GM19397 (cell line): ENCODE data around the gene PHF21A.
A peak's percentile ranks its signal among the peaks of the same experiment; 100 is the strongest.

Experiments used
- ATAC-seq: cut with Tn5 transposase; IDR thresholded peaks from one replicate; pipeline ENCODE4 v1.9.1; 2021; ENCODE audit warnings: mild to moderate bottlenecking, moderate library complexity; ENCODE audit not compliant: unreplicated experiment

The PHF21A gene

DNA sequence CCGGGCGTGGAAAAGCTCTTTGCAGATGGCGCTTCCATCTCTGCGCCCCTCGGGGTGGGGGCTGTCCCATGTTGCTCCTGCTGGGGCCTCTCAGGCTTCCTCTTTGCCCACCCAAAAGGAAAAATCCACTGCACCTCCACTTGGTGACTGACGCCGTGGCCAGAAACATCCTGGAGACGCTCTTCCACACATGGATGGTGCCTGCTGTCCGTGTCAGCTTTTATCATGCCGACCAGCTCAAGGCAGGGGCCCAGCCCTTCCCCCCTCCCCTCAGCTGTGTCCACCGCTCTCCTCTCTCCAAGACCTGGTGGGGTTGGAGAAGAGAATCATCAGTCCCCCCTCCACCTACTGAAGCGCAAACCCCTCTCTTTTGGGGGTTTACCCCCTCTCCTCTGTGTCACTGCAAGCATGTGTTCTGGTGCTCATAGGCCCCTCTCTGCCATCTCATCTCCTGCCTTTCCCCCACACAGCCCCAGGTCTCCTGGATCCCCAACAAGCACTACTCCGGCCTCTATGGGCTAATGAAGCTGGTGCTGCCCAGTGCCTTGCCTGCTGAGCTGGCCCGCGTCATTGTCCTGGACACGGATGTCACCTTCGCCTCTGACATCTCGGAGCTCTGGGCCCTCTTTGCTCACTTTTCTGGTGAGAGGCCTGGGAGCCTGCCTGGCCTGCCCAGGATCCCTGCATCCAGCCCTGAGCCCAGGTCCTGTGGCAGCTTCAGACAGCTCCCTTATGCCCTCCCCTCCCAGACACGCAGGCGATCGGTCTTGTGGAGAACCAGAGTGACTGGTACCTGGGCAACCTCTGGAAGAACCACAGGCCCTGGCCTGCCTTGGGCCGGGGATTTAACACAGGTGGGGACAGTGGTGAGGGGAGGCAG, 197.0 kb downstream of the PHF21A start:
- no peak for ATAC-seq

DNA sequence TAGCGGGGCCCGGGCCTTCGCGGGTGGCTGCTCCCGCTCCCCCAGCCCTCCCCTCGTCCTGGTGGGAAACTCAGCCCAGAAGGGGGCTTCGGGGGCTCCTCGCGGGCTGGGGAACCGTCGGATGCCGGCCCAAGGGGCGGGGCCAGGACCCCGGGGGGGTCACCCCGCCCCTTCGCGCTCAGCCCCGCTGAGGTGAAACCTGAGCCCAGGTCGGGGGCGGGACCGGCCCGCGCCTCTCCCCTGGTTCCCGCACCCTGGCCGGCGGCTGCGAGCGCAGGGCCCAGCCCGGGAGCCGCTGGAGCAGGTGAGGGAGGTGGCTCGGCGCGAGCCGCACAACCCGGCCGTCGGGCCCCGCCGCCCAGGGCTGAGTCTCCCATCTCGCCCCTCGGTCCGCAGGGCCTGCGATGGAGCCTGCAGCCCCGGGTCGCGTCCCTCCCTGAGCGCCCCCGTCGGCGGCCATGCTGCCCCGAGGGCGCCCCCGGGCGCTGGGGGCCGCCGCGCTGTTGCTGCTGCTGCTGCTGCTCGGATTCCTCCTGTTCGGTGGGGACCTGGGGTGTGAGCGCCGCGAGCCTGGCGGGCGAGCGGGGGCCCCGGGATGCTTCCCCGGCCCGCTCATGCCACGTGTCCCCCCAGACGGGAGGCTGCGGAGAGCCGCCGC, 198.7 kb downstream of the PHF21A start, which contains the start of gene LARGE2:
LARGE2 (plus strand) TSS at position 232 of the 658 bp plus-strand sequence; CDS start at position 459, 227 bp downstream.
- no peak for ATAC-seq

DNA sequence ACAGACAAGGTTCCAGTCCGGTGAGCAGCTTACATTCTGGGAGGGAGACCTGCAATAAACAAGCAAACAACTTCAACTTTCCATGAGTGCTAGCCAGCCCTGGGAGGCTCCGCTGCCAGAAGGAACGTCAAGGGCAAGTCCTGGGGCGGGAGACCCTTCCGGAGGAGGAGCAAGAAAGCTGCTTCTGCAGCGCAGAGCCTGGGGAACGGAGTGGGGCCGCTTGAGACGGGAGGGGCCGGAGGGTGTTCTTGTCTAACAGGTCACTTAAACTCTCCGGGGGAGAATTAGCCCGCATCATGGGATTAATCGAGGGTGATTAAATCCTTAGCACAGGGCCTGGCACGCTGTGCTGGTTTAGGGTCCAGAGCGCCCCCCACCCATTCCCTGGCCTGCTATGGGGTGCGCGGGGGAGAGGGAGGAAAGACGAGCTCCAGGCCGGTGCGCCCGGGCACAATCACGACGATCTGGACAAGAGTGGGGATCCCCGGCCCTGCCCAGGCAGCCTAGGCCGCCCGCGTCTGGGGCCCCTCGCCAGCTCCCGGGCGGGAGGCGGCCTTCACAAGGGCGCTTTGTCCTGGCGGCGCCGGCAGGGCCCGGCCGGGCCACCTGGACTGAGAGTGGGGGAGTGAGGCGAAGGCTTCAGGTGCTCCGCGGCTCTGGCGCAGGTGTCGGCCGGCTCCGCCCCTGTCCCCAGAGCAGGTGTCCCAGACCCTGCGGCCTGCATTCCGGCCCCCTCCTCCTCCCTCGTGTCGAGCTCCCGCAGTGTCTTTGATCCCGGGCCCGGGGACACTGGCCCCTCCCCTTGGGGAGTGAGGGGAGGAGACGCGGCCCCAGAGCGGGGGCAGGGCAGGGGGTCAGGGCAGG, 199.5 kb downstream of the PHF21A start:
- ATAC-seq: no peak

DNA sequence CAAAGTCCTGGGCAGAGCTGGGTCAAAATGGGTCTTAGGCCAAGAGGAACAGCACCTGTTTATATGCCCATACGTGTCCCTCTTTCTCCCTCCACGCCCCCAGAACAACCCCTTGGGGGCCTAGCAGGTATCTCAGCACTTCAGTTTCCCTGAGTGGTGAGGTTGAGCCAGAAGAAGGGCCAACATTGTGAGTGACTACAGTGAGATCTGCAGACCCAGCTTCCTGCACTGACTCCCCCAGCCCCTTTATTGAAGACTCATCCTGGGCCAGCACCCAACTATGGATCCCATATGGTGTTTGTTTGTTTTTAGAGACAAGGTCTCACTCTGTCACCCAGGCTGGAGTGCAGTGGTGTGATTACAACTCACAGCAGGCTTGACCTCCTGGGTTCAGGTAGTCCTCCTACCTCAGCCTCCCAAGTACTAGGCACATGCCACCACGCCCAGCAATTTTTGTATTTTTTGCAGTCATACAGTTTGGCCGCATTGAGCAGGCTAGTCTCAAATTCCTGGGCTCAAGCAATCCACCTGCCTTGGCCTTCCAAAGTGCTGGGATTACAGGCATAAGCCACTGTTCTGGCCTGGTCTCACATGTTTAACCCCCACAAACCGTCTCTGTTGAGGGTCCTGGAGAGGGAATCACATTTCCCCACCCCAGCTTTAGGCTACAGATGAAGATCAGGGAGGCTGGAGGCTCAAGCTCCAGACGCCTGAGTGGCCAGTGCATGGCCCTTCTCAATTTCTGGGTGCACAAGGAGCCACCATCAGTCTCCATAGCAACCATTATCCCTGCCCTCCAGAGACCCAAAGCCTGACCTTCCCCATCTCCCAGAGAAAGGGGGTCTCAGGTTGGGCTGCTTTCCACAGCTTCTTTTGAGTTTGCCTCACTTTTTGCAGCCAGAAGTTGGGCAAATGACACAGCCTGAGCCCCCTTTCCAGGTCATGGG, 200.4 kb downstream of the PHF21A start:
- no peak for ATAC-seq

DNA sequence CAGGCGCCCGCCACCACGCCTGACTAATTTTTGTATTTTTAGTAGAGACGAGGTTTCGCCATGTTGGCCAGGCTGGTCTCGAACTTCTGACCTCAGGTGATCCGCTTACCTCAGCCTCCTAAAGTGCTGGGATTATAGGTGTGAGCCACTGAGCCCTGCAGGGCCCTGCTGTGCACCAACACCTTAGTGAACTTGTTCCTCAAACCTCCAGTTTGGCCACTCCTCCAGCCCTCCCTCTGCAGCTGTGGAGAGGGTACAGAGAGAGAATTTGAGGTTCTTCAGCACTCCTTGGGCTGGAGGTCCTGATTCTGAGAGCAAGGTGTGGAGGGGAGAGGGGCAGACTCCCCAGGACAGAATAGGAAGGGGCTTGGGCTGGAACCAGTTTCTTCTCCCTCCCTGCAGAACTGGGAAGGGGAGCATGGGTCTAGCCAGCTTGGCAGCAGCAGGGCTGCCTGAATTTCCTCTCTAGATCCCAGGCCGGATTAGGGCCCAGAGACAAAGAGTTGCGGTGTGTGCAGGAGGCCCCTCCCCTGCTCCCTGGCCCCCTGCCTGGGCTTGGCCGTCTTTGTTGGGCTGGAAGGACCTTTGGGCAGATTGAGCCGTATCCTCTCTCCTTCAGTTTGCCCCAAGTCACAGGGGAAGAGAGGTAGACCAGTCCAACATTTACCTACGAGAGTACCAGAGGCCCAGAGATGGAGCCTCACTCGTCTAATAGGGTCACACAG, 201.3 kb downstream of the PHF21A start:
- no peak for ATAC-seq

DNA sequence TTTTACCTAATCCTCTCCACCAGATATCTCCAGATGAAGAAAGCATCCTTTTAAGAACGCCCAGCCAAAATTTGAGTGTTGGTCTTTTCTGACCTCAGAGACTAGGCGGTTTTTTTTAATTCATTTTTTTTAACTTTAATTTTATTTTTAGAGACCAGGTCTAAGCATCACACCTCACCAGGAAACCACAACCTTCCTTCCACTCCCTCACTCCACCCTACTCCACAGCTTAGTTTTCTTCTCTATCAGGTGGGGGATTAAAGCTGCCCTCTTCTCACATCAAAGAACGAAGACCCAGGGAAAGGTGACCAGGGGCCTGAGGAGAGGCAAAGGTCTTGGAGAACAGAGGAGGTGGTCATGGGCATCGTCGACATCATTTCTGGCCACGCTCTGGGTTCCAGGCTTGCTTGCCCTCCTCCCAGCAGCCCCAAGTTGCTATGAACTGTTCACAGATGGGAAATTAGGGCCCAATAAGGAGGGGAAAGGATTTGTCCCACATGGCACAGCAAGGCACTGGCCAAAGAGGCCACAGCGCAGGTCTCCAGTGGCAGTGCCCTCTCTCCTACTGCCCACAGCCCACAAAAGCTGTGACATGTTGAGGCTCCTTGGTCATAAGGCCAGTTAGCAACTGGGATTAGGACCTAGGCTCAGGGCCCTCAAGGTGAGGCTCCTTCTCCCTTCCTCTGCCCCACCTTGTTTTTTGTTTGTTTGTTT, 202.1 kb downstream of the PHF21A start:
- ATAC-seq: no peak

DNA sequence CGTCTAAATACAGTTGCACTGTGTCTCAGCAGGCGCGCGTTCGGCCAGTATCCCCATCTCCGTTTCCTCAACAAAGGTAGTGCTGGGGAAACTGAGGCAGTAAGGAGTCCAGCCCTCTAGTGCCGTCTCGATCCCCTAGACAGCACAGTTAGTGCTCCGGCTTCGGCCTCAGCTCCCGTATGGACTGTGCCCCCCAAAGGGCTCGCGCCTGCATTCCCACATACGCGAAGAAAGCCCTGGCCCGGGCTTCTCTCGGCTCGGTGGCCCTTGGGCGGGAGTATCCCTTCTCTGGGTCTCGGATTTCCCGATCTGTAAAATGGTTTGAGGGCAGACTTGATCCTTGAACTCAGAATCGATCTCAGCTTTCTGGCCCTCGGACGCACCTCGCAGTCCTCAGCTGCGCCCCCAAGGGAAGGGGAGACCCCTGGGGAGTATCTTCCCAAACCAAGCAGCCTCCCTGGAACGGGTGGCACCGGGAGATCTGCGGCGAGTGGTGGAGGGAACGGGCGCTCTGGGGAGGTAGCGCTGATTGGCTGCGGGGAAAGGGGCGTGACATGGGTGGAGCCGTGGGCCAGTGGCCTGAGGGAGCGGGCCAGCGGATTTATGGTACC, 202.8 kb downstream of the PHF21A start:
- peak; percentile 34 for ATAC-seq

DNA sequence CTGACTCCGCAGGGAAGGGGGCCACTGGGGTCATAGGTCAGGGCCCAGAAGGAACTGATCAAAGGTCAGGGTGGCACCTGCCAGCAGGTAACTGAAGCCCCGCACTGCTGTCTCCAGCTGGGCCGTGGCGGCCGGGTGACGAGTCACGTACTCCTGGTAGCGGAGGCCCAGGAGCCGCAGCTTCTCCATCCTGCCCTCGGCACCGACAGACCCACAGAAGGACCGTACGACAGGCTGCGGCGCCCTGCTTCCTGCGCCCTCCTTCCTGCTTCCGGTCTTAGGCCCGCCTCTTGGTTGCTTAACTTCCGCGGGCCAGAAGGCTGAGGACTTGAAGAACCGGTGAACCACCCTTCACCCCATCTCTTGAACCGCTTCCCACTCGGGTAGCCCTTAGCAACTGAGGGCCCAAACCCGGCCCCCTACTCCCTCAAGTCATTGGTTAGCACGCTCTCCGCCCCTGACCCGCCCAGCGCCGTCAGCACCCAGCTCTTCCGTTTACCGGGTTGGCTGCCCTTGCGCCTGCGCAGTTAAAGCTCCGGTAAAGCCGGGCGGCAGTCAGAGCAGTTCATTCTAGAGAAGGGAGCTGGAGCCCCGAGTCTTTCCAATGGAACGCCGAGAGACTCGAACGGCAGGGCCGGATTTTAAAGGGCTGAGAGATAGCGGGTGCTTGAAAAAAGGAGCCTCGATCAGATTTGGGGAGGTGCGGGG, 203.5 kb downstream of the PHF21A start, which contains the start of gene PEX16:
PEX16 (minus strand) TSS at position 255 of the 708 bp plus-strand sequence; CDS start at position 189, 66 bp downstream.
- ATAC-seq: peak; percentile 85

DNA sequence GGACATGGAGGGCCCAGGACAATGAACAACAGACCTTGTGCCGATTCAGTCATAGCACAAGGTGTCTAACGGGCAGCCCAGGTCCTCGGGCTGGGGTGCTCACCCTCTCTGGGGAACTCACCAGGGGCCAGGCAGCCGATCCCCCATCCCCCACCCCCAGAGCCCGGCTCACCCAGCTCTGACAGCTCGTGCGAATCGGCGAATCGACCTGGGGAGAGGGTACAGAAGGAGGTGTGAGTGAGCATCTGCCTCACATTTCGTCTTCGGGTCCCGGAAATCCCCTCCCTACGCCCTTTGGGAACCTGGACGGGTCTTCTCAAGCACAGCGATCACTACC, 204.0 kb downstream of the PHF21A start:
- ATAC-seq: no peak

DNA sequence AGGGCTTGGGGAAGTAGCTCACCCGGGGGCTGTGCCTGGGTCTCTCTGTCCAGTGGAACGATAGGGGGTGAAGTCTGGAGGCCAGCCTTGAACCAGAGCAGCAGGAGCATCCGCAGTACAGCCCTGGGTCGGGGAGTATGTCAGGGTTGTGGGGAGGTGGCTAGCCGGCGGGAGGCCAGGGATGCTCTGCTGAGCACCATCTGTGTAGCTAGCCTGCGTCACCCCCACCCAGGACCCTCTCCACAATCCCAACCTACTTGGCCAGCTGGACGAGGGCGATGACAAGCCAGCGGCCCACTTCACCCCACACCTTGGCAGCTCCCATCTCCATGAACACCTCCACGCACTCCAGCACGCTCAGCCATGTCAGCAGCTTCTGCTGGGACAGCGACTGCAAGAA, 205.8 kb downstream of the PHF21A start:
- no peak for ATAC-seq

DNA sequence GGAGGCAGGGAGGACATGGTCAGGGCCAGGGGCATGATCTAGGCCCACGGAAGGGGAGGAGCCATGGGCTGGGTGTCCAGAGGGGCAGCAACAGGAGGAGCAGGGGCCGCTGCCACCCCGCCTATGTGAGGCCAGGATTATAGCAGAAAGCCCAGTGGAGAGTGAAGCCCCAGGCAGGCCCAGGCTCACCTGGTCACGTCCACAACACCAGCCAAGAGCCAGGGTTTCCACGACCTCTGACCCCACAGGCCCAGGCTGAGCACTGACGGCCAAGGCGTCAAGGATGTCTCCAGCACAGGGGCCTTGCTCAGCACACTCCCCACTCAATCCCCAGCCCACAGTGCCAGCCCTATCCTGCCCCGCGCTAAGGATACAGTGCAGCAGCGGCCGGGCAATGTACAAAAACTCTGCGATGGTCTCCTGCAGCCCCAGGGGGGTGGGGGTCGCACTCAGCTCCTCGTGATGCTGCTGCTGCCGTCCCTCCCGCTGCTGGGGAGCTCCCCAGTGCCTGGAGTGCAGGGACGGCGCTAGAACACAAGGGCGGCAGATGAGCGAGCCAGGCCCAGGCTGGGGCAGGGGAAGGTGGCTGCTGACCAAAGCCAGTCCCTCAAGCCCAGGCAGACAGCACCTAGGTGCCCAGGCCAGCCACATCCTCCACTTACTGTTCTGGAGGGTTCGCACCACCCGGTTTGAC, 207.2 kb downstream of the PHF21A start:
- no peak for ATAC-seq

DNA sequence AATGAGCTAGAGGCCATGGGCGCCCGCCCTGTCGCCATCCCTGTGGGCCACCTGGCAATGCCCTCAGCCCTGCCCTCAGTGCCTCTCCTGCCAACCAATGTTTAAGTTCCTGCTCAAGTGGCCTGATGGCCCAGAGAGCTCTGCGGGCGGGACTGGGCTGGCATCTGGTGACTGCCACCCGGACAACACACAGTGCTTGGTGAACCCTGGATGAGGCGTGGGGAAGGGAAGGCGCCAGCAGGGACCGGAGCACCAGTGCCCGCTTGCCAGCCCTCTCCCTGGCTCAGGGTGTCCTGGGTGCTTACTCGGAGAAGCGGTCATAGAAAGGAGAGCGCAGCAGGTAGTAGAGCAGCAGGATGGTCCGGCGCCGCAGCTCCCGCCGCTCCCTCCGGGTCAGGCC, 207.7 kb downstream of the PHF21A start:
- no peak for ATAC-seq

DNA sequence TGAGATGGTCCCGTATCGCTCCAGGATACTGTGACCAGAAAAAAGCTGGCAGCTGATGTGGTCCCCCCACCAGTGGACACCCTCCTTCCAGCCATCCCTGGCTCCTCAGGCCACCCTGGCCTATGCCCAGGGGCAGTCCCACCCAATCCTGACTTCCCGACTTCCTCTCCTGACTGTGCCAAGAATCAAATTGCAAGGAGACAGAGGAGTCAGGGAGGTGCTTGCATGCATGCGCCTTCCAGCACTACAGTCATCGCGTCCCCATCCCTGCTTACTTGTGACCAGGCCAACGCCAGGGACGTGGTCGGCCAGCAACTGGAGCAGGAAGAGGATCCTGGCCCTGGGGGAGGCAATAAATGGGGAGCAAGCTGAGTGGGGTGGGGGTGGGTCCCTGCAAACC, 210.6 kb downstream of the PHF21A start:
- ATAC-seq: no peak

DNA sequence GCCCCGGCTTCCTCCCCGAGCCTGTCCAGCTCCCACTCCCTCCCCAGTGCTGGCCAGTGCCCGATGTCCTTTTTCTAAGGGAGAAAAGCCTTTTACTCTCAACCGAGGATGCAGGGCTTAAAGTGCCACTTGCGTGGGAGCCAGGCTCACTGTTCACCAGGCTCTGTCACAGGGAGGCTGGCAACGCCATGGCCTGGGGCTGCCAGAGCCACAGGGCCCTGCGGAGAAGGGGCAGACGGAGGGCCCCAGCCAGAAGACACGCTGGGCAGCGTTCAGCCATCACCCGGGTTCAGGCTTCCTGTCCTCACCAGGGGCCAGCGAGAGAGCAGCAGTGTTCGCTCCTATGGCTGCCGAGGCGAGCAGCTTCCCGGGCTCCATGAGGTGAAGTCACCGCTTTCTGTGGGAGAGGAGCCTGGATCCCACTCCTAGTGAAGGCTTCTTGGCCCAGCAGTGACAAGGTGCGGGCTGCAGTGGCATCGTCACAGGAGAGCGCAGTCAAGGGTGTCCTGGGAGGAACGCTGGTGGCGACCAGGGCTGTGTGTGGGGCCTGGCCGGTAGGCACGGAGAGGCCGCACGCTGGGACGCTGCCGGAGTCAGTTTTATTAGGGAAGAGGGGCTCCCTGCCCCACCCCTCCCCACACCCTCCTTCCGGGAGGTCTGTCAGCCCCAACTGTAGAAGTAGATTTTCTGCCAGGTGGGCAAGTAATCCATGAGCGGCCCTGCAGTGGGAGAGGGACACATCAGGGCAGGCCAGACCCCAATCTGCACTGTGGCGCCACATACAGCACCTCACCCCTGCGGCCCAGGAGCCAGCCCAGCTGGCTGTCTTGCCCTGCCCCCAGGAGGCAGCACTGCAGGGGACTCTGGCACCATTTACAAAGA, 211.4 kb downstream of the PHF21A start:
- ATAC-seq: no peak

DNA sequence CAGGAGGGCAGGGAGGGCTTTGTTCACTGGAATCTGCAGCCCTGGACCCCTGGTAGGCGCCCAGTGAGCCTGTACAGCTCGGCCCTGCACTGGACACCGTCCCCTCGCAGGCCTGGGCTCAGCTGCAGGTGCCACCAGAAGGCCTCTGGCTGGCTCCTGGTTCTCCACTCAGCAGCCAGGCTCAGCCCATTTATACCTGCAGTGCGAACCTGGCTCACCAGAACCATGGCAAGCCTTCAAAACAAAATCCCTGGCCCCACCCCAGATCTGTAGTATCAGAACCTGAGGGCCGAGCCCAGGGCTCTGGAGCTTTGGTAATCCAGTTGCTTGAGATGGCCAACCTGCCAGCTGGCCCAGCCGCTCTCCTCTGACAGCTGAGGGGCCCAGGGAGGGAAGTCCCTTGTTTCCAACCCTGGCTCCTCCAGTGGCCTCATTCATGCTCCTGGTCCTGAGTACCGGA, 213.3 kb downstream of the PHF21A start:
- no peak for ATAC-seq

DNA sequence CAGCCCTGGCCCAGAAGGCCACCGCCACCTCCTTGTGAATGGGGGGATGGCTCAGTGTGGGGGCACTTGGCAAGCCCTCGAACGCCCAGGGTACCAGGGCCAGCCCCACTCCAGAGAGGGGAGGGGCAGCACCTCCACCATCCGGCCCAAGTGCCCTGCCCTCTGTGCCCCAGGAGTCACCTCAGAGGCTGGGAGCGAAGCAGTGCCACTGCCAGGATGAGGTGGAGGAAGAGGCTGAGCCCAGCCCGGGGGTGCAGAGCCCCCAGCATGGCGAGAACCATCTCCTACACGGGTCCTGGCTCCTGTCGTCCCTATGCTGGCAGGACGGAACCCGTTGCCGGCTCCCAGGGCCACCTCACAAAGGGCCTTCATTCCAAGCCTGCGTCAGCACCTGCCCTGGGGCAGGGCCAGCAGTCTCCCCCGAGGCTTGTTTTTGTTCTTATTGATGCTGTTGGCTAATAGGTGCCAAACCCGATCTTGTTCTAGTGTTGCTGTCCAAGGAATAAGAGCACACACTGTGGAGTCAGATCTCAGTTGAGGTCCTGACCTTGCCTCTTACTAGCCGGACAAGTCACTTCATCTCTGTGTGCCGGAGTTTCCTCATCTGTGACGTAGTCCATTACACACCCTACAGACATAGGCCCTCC, 214.2 kb downstream of the PHF21A start, which contains the start of gene FREY1:
FREY1 (minus strand) TSS at position 307 of the 647 bp plus-strand sequence; CDS start at position 281, 26 bp downstream.
- ATAC-seq: no peak
